Fibroblast of skin of abdomen (primary cell): Measurements from ENCODE around the gene MYO5A.
"Not testable (repeated sequence)": the region's sequence is repeated elsewhere in the genome, so short reads cannot be mapped to it uniquely, and the experiment has no call there.

Experiments used
- DNase-seq: peaks from one replicate; pipeline ENCODE4 v3.0.0-alpha.2; 2013

MYO5A gene

GRCh38 chr15:52503788-52504496 lies 24.7 kb downstream of the MYO5A start:
- peak; percentile 34 for DNase-seq

- DNase-seq, result no peak
Measured at GRCh38 chr15:52502608-52503007, 26.1 kb downstream of the MYO5A start.

- DNase-seq, result no peak
Measured at GRCh38 chr15:52499506-52499905, 29.2 kb downstream of the MYO5A start.

- DNase-seq, result peak; percentile 42
Measured at GRCh38 chr15:52498706-52499105, 30.0 kb downstream of the MYO5A start.

- DNase-seq, result peak; percentile 58
Measured at GRCh38 chr15:52496776-52497470, 31.8 kb downstream of the MYO5A start.

- no peak for DNase-seq
Measured at GRCh38 chr15:52496175-52496574, 32.5 kb downstream of the MYO5A start.

- DNase-seq, result no peak
Measured at GRCh38 chr15:52495125-52495524, 33.6 kb downstream of the MYO5A start.

GRCh38 chr15:52493968-52494367 lies 34.7 kb downstream of the MYO5A start:
- no peak for DNase-seq

GRCh38 chr15:52492132-52492531 lies 36.5 kb downstream of the MYO5A start:
- DNase-seq, result no peak

- no peak for DNase-seq
Measured at GRCh38 chr15:52491472-52491871, 37.2 kb downstream of the MYO5A start.

- DNase-seq, result not testable (repeated sequence)
Measured at GRCh38 chr15:52489430-52489829, 39.2 kb downstream of the MYO5A start.

GRCh38 chr15:52488830-52489229 lies 39.9 kb downstream of the MYO5A start:
- no peak for DNase-seq

- DNase-seq, result no peak
Measured at GRCh38 chr15:52486003-52486996, 42.4 kb downstream of the MYO5A start.

GRCh38 chr15:52485290-52485689 lies 43.4 kb downstream of the MYO5A start:
- DNase-seq, result no peak

- peak; percentile 48 for DNase-seq
Measured at GRCh38 chr15:52483707-52484106, 45.0 kb downstream of the MYO5A start.

GRCh38 chr15:52481915-52482314 lies 46.8 kb downstream of the MYO5A start:
- peak; percentile 86 for DNase-seq

- no peak for DNase-seq
Measured at GRCh38 chr15:52480990-52481389, 47.7 kb downstream of the MYO5A start.

- DNase-seq, result no peak
Measured at GRCh38 chr15:52466716-52467115, 62.0 kb downstream of the MYO5A start.

- no peak for DNase-seq
Measured at GRCh38 chr15:52466134-52466701, 62.5 kb downstream of the MYO5A start.

GRCh38 chr15:52464478-52464877 lies 64.2 kb downstream of the MYO5A start:
- DNase-seq, result no peak

GRCh38 chr15:52464040-52464439 lies 64.6 kb downstream of the MYO5A start:
- DNase-seq, result no peak

GRCh38 chr15:52463638-52464037 lies 65.0 kb downstream of the MYO5A start:
- DNase-seq, result peak; percentile 17
